SU-DHL-6 (cell line): Measurements from ENCODE around the gene CACNG6.

Source experiments
- H2AFZ ChIP-seq: fragments of 200-600 bp; sonication (generic); 2 replicates; pipeline ENCODE4 v1.6.1; 2014; ENCODE audit warnings: low read depth, mild to moderate bottlenecking, moderate library complexity, mixed read lengths, antibody characterized with exemption, low read length; ENCODE audit not compliant: severe bottlenecking
- H3F3A ChIP-seq: fragments of 200-600 bp; shearing (Covaris generic); 2 replicates; pipeline ENCODE4 v1.6.0; 2016; ENCODE audit warnings: antibody characterized with exemption, mild to moderate bottlenecking; ENCODE audit not compliant: insufficient read depth
- H3K27ac ChIP-seq: fragments of 200-600 bp; sonication (generic); 2 replicates; pipeline ENCODE4 v1.5.1; 2016; ENCODE audit warnings: low read depth, mild to moderate bottlenecking, low read length, moderate library complexity, mixed read lengths
- H3K27me3 ChIP-seq: fragments of 200-600 bp; sonication (generic), shearing (Covaris generic); 2 replicates; pipeline ENCODE4 v1.6.0; 2014; ENCODE audit warnings: mild to moderate bottlenecking, low read length
- H3K36me3 ChIP-seq: fragments of 200-600 bp; sonication (generic); 2 replicates; pipeline ENCODE4 v1.6.1; 2014; ENCODE audit warnings: mild to moderate bottlenecking, low read length, mixed read lengths
- H3K4me2 ChIP-seq: fragments of 300-600, 200-600 bp; shearing (Covaris generic), sonication (generic); 2 replicates; pipeline ENCODE4 v1.6.0; 2014; ENCODE audit warnings: low read length, low read depth, mild to moderate bottlenecking; ENCODE audit not compliant: poor library complexity, severe bottlenecking
- H3K4me3 ChIP-seq: fragments of 200-600 bp; sonication (generic); 2 replicates; pipeline ENCODE4 v1.5.1; 2014; ENCODE audit warnings: antibody characterized with exemption, low read length, mild to moderate bottlenecking, mixed read lengths; ENCODE audit not compliant: insufficient read depth, poor library complexity, severe bottlenecking
- H3K79me2 ChIP-seq: fragments of 200-600 bp; sonication (generic); 2 replicates; pipeline ENCODE4 v1.6.1; 2014; ENCODE audit warnings: mild to moderate bottlenecking, low read length, moderate library complexity; ENCODE audit not compliant: insufficient read depth
- H3K9ac ChIP-seq: fragments of 200-600 bp; sonication (generic); 2 replicates; pipeline ENCODE4 v1.7.0; 2014; ENCODE audit warnings: mild to moderate bottlenecking, low read length
- H3K9me2 ChIP-seq: fragments of 200-600 bp; sonication (generic); replicated peaks from 2 replicates; pipeline ENCODE4 v1.6.1; 2014; ENCODE audit warnings: low read length; ENCODE audit not compliant: insufficient read depth
- H3K9me3 ChIP-seq: fragments of 200-600 bp; sonication (generic); 2 replicates; pipeline ENCODE4 v1.6.1; 2014; ENCODE audit warnings: low read length, mixed read lengths; ENCODE audit not compliant: insufficient read depth
- H4K20me1 ChIP-seq: fragments of 200-600 bp; sonication (generic); 2 replicates; pipeline ENCODE4 v1.6.1; 2014; ENCODE audit warnings: low read depth, mild to moderate bottlenecking, antibody characterized with exemption, low read length, moderate library complexity, mixed read lengths
- EZH2phosphoT487 ChIP-seq: fragments of 200-600 bp; sonication (generic), shearing (Covaris generic); conservative IDR thresholded peaks from 2 replicates; pipeline ENCODE4 v1.6.1; 2018; ENCODE audit warnings: mild to moderate bottlenecking, antibody characterized with exemption, low read length, moderate library complexity, mixed read lengths
- TF ChIP-seq, protein P1 (sequence below): fragments of 200-600 bp; sonication (generic); IDR thresholded peaks from one replicate; pipeline ENCODE4 v1.5.1; 2017; ENCODE audit warnings: antibody characterized with exemption, mild to moderate bottlenecking, low read length, moderate library complexity; ENCODE audit not compliant: insufficient read depth, poor library complexity, severe bottlenecking

CACNG6 gene

DNA sequence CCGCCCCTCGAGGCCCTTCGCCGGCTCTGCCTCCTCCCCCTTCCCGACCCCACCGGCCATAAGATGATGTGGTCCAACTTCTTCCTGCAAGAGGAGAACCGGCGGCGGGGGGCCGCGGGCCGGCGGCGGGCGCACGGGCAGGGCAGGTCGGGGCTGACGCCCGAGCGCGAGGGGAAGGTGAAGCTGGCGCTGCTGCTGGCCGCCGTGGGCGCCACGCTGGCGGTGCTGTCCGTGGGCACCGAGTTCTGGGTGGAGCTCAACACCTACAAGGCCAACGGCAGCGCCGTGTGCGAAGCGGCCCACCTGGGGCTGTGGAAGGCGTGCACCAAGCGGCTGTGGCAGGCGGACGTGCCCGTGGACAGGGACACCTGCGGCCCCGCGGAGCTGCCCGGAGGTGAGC lies 1.4 kb downstream of the CACNG6 start:
- H3K9me2 ChIP-seq, result no peaks in the 10 kb centered on the region
- H3K9ac ChIP-seq, result no peak overlapping the region
- H3K4me3 ChIP-seq, result no peak overlapping the region
- no peaks in the 10 kb centered on the region for H3F3A ChIP-seq
- H2AFZ ChIP-seq, result no peak overlapping the region
- H3K79me2 ChIP-seq, result no peaks in the 10 kb centered on the region
- no peak overlapping the region for H3K27ac ChIP-seq
- no peaks in the 10 kb centered on the region for H4K20me1 ChIP-seq
- H3K4me2 ChIP-seq, result no peak overlapping the region
- H3K27me3 ChIP-seq, result no peaks in the 10 kb centered on the region
- H3K9me3 ChIP-seq, result no peaks in the 10 kb centered on the region
- TF ChIP-seq EZH2phosphoT487, result no peak
- TF ChIP-seq, protein P1, sequence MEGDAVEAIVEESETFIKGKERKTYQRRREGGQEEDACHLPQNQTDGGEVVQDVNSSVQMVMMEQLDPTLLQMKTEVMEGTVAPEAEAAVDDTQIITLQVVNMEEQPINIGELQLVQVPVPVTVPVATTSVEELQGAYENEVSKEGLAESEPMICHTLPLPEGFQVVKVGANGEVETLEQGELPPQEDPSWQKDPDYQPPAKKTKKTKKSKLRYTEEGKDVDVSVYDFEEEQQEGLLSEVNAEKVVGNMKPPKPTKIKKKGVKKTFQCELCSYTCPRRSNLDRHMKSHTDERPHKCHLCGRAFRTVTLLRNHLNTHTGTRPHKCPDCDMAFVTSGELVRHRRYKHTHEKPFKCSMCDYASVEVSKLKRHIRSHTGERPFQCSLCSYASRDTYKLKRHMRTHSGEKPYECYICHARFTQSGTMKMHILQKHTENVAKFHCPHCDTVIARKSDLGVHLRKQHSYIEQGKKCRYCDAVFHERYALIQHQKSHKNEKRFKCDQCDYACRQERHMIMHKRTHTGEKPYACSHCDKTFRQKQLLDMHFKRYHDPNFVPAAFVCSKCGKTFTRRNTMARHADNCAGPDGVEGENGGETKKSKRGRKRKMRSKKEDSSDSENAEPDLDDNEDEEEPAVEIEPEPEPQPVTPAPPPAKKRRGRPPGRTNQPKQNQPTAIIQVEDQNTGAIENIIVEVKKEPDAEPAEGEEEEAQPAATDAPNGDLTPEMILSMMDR, result no peak
- no peaks in the 10 kb centered on the region for H3K36me3 ChIP-seq

DNA sequence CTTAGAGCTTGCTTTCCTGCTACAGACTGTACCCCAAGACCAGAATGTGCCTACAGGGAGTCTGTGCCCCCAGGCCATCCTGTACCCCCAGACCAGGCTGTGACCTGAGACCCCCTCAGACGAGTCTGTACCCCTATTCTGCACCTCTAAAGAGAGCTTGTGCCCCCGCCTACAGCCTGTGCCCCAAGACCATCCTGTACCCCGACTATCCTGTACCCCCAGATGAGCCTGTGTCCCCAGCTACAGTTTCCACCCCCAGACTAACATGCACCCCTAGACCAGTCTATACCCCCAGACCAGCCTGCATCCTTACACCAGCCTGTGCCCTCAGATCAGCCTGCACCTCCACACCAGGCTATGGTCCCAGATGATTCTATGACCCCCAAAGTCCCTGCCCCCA lies 2.0 kb downstream of the CACNG6 start:
- no peak overlapping the region for H3K27ac ChIP-seq
- H3K4me2 ChIP-seq, result no peak overlapping the region
- H3K27me3 ChIP-seq, result no peaks in the 10 kb centered on the region
- no peak overlapping the region for H3K9ac ChIP-seq
- H3K79me2 ChIP-seq, result no peaks in the 10 kb centered on the region
- no peak overlapping the region for H2AFZ ChIP-seq
- no peak overlapping the region for H3K4me3 ChIP-seq
- H3K36me3 ChIP-seq, result no peaks in the 10 kb centered on the region
- H3F3A ChIP-seq, result no peaks in the 10 kb centered on the region
- H3K9me2 ChIP-seq, result no peaks in the 10 kb centered on the region
- H3K9me3 ChIP-seq, result no peaks in the 10 kb centered on the region
- H4K20me1 ChIP-seq, result no peaks in the 10 kb centered on the region
- TF ChIP-seq, protein P1, result no peak
- no peak for TF ChIP-seq EZH2phosphoT487

DNA sequence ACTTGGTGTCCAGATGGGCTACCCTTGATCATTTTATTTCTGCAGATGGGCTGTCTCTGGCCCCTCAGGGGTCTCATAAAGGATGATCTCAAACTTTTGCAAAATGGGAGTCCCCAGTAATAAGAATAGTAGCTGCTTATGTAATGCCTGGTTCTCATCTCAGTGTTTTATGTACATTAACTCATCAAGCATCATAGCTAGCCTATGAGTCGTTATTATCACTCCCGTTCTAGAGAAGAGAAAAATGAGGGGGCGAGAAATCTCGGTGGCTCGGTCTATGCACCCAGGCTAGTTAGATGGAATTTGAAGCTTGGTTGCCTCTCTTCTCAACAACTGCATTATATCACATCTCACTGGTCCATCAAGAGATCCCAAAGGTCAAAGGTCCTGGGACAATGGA lies 3.4 kb downstream of the CACNG6 start:
- no peaks in the 10 kb centered on the region for H3K36me3 ChIP-seq
- H3K27ac ChIP-seq, result no peak overlapping the region
- no peaks in the 10 kb centered on the region for H3F3A ChIP-seq
- H3K4me2 ChIP-seq, result no peak overlapping the region
- H3K9ac ChIP-seq, result no peak overlapping the region
- H3K4me3 ChIP-seq, result no peak overlapping the region
- H3K27me3 ChIP-seq, result no peaks in the 10 kb centered on the region
- H2AFZ ChIP-seq, result no peak overlapping the region
- H4K20me1 ChIP-seq, result no peaks in the 10 kb centered on the region
- H3K9me3 ChIP-seq, result no peaks in the 10 kb centered on the region
- no peaks in the 10 kb centered on the region for H3K9me2 ChIP-seq
- H3K79me2 ChIP-seq, result no peaks in the 10 kb centered on the region
- TF ChIP-seq, protein P1, result no peak
- TF ChIP-seq EZH2phosphoT487, result no peak

DNA sequence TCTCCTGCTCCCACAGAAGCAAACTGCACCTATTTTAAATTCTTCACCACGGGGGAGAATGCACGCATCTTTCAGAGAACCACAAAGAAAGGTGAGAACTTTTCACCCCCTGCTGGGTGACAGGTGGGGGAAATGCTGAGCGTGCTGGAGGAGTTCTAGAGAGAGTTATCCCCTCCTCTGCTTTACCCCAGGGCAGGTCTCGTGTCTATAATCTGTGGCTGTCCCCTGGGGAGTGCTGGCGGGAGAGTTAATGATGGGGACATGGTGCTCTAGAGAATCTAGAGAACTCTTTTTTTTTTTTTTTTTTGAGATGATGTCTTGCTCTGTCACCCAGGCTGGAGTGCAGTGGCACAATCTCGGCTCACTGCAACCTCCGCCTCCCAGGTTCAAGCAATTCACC lies 6.8 kb downstream of the CACNG6 start:
- TF ChIP-seq, protein P1, result no peak
- no peak for TF ChIP-seq EZH2phosphoT487
- Histone ChIP-seq H3K4me3 (no peak overlapping the region), H3K27me3 (no peaks in the 10 kb centered on the region), H3F3A (no peaks in the 10 kb centered on the region), H3K4me2 (no peak overlapping the region), H4K20me1 (no peaks in the 10 kb centered on the region), H3K27ac (no peak overlapping the region), H3K9ac (no peak overlapping the region), H3K79me2 (no peaks in the 10 kb centered on the region), H2AFZ (no peak overlapping the region), H3K9me2 (no peaks in the 10 kb centered on the region), H3K9me3 (no peaks in the 10 kb centered on the region), H3K36me3 (no peaks in the 10 kb centered on the region)
